ENCODE results near the gene TANGO2. TPM values are rescaled to one million over a fixed set of nuclear protein-coding genes. Genes with fewer than 3 reads are reported as not detected.

Gene TANGO2, protein sequence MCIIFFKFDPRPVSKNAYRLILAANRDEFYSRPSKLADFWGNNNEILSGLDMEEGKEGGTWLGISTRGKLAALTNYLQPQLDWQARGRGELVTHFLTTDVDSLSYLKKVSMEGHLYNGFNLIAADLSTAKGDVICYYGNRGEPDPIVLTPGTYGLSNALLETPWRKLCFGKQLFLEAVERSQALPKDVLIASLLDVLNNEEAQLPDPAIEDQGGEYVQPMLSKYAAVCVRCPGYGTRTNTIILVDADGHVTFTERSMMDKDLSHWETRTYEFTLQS
- total RNA-seq = 39.1 and 43.5 TPM in 2 replicates

DNA sequence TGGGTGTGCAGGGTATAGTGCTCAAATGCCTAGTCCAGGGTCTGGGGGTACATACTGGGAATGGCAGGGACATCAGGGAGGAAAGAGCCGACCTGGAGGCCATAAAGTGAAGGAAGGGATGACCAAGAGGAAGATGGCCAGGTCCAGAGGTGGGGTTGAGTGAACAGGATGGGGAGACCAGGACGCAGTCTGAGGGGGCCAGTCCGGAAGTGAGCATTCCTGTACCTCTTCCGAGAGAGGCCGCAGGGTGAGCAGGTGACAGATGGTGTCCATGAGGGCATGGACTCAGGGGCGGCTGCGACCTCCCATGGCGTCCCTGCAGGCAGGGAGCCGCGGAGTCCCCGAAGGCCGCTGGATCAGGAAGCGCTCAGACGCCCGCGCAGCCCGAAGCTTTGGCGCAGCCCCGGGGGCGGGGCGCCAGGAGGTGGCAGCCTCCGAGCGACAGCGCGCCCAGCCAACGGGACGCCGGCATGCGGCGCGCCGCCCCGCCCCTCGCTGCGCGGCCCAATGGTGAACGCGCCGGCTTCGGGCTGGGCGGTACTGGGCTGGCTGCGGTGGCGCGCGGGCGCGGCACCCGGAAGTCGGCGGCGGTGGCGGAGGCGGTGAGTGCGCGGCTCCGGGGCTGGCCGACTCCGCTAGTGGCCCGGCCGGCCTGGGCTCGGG is at the start of gene TANGO2:
TSS of gene TANGO2 (plus strand) at position 578 of the 663 bp plus-strand sequence. CDS start 15,689 bp downstream, outside the sequence.
- intact Hi-C loops (cut with micrococcal nuclease) = loop anchor here (2.0 to 5.0 kb wide), 2 partner anchors 62 to 96 kb away; partner anchors contain the start of genes DGCR8, RANBP1 and TRMT2A

GRCh38 chr22:19971276-19972124 is 49.4 kb upstream of the TANGO2 start:
- intact Hi-C loops (cut with micrococcal nuclease) = loop anchor here (5.0 kb wide), 1 partner anchor 146 kb away; the partner anchor contains the start of genes RANBP1 and TRMT2A

- intact Hi-C loops (cut with micrococcal nuclease) = loop anchor here (5.0 kb wide), 1 partner anchor 145 kb away; the partner anchor contains the start of genes RANBP1 and TRMT2A
These were observed 48.7 kb upstream of the TANGO2 start for GRCh38 chr22:19972251-19972650.

DNA sequence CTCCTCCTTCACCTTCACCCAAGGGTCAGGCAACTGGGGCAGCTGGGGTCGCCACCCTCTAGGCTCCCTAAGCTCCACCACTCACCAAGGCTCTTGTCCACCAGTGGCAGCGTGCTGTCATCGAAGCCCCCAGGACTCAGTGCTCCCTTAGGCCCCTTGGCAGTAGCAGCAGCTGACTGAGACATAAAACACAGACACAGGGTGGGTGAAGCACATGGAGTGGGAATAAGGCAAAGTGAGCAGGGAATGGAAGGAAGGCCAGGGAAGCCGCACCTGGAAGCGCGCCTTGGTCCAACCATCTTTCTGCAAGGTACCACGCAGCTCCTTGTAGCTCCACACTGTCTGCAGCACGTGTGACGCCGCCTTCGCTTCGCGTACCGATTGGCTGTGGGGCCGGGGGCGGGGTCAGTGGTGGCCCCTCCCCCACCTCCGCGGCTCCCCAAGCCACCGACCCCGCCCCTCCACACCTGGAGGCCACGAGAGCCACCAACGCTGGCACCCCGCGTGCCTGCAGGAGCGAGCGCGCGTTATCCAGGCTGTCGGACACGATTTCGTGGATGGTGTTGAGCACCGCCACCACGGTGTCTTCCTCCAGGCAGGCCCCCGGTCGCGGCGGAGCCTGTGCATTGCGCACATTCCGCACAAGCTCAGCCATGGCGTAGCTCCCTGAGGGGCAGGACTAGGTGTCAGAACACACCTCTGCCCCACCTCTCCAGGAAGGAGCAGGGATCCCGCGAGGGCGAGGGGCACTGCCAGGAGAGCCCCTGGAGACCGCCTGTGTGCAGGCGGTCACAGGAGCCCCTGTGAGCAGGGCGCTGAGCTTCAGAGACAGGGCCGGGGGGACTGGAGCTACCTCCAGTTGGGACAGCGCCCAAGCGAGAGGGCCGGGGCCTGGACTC is 48.0 kb upstream of the TANGO2 start:
- intact Hi-C loops (cut with micrococcal nuclease) = loop anchor here (5.0 kb wide), 1 partner anchor 144 kb away; the partner anchor contains the start of genes RANBP1 and TRMT2A

GRCh38 chr22:19973551-19974267 is 47.2 kb upstream of the TANGO2 start:
- intact Hi-C loops (cut with micrococcal nuclease) = loop anchor here (5.0 kb wide), 1 partner anchor 144 kb away; the partner anchor contains the start of genes RANBP1 and TRMT2A

DNA sequence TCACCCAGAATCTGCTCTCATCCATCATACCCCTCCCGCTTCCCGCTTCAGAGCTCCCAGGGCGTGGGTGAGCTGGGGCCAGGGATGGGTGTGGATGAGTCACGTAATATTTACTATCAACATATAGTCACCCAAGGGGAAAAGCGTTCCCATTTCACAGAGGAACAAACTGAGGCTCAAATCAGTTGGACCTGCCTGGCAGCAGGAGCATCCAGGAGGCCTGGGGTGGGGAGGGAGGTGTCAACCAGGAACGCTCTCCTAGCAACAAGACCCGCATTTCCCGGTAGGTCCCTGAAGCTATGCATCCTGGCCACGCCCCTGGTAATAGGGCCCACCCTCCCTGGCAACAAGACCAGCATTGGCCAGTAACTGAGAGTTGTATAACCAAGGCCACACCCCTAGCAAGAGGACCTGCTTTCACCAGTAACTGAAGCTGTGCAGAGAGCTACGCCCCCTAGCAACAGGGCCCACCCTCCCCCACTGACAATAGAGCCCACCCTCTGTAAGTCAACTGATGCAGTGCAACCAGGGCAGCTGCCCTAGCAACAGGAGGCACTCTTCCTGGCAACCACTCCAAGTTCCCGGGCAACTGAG is 46.5 kb upstream of the TANGO2 start:
- intact Hi-C loops (cut with micrococcal nuclease) = loop anchor here (5.0 kb wide), 1 partner anchor 143 kb away; the partner anchor contains the start of genes RANBP1 and TRMT2A

DNA sequence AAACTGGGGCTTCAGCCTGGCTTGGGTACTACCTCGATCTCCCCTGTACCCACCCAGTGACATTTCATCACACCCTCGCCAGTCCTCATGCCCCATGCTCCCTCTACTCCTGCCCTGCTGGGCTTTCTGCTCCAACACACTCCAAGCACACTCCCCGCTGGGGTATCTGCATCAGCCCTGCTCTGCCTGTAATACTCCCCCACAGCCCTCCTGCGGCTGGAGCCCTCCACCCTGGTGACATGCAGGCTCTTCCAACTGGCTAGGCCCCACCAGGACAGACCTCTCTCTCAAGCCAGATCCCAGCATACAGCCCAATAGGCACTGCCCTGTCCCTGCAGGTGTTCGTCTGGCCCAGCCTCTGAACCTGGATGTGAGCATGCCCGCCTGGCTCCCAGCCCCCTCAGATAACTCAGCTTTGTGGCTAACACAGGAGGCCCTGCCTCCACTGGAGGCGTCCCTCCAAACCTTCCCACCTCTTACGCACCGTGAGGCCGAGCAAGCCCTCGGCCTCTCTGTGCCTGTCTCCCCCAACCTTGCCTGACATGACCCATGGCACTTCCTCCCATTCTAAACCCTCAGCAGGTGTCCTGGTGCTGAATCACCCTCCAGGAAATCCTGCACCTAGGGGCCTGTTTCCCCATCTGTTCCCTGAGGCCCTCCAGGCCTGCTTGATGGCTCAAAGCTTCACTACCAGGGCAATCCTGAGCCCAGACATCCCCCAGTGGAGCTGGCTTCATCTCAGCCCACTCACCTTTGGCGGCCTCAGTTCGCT is 45.8 kb upstream of the TANGO2 start:
- intact Hi-C loops (cut with micrococcal nuclease) = loop anchor here (5.0 kb wide), 1 partner anchor 142 kb away; the partner anchor contains the start of genes RANBP1 and TRMT2A

GRCh38 chr22:19975707-19976035 is 45.2 kb upstream of the TANGO2 start:
- intact Hi-C loops (cut with micrococcal nuclease) = no loop called here

DNA sequence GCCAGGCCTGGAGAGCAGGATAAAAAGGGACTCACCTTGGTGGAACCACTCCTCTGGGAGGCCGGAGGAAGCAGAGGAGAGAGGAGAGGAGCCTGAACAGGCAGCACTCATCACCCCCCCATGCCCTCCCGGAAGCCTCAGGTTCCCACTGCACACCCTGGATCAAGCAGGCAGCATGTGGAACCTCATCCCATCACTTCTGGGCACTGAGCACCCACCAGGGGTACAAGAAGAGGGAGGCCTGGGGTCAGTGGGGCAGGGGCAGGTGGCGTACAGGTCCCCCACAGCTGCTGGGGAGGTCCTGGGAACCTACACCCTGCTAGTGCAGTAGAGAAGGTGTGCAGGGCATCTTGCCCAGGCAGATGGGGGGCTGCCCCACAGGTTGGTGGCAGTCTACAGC is 44.2 kb upstream of the TANGO2 start:
- intact Hi-C loops (cut with micrococcal nuclease) = no loop called here

- intact Hi-C loops (cut with micrococcal nuclease) = no loop called here
These were observed 43.3 kb upstream of the TANGO2 start for GRCh38 chr22:19977296-19978243.

DNA sequence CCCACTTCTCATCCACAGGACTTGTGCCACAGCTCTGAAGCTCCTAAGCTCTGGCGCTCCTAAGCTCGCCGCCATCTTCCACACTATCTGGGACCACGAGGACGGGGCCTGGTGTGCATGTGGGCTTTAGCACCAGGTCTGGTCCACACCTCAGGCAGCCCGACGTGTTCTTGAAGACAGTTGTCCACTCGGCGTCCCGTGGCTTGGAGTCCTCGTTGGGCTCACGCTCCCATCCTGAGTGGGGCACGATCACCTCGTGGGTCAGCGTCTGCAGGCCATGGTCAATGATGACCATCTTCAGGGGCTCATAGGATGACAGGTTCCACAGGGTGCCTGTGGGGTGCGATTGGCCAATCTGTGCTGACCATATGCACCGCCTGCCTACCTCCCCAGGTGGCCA is 42.2 kb upstream of the TANGO2 start:
- intact Hi-C loops (cut with micrococcal nuclease) = no loop called here

- intact Hi-C loops (cut with micrococcal nuclease) = no loop called here
These were observed 41.0 kb upstream of the TANGO2 start for GRCh38 chr22:19979712-19980493.

DNA sequence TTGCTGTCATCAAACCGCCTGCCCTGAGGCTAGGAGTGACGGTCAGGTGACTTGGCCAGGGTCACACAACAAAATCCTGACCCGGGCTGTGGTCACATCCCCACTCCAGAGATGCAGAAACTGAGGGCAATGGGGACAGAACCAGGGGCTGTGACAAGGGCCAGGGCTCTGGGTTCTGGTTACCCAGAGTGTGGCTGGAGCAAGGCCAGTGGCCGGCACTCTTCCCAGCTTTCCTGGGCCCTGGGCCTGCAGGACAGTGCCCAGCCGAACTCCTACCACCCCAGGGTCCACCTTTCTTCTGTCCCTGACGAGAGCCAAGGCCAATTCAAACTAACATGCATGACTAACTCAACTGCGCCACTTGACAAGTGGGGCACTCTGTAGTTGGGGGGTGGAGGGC is 40.1 kb upstream of the TANGO2 start:
- intact Hi-C loops (cut with micrococcal nuclease) = no loop called here

- intact Hi-C loops (cut with micrococcal nuclease) = no loop called here
These were observed 39.5 kb upstream of the TANGO2 start for GRCh38 chr22:19981171-19981960.

GRCh38 chr22:19981961-19982920 is 38.7 kb upstream of the TANGO2 start:
- intact Hi-C loops (cut with micrococcal nuclease) = no loop called here

Measured in T-helper 2 cell treated with Interferon-gamma antibody and Interleukin-4, amounts not matched to agents 100 ng/mL and 5 ng/mL, for 36 hours (primary cell).